Activated CD4-positive, alpha-beta T cell treated with anti-CD3 and anti-CD28 coated beads, Interleukin-2, amount 10 ng/mL, durations not matched to agents 24 days and 14 days (primary cell): ENCODE data around the gene DMAC2. TPM values are rescaled to one million over a fixed set of nuclear protein-coding genes. Genes with fewer than 3 reads are reported as not detected.

ENCODE experiments used
- DNase-seq: peaks from one replicate; pipeline ENCODE4 v3.0.0; 2022
- H3K27ac Mint-ChIP-seq: one replicate; pipeline ENCODE4 v1.8.0; 2022; ENCODE audit warnings: mild to moderate bottlenecking, mixed read lengths
- H3K27me3 Mint-ChIP-seq: one replicate; pipeline ENCODE4 v1.8.0; 2022; ENCODE audit warnings: mixed read lengths
- H3K36me3 Mint-ChIP-seq: one replicate; pipeline ENCODE4 v1.8.0; 2022; ENCODE audit warnings: low read depth, mild to moderate bottlenecking, mixed read lengths
- H3K4me1 Mint-ChIP-seq: one replicate; pipeline ENCODE4 v1.8.0; 2021; ENCODE audit warnings: mixed read lengths
- H3K4me3 Mint-ChIP-seq: one replicate; pipeline ENCODE4 v1.8.0; 2022; ENCODE audit warnings: mild to moderate bottlenecking, moderate library complexity, mixed read lengths
- H3K9me3 Mint-ChIP-seq: one replicate; pipeline ENCODE4 v1.8.0; 2021; ENCODE audit warnings: mixed read lengths
- intact Hi-C: fragments of 100-400 bp; cut with micrococcal nuclease; formaldehyde crosslinking; loops from one replicate; pipeline ENCODE4 v1.15.1; 2023
- total RNA-seq: library from RNA; stranded (reverse); gene quantifications from 2 replicates; pipeline ENCODE4 v1.2.3, GENCODE V29; 2022

Gene DMAC2
- total RNA-seq, 1 donor from 2014 or later, result 58.7 TPM

- H3K27me3 Mint-ChIP-seq, result no peaks in the 10 kb centered on the region
- H3K36me3 Mint-ChIP-seq, result peaks cover 5% of the 10 kb centered on the region
- H3K4me3 Mint-ChIP-seq, result no peak overlapping the region
- H3K27ac Mint-ChIP-seq, result no peak overlapping the region
- intact Hi-C loops, result no loop called here
- H3K9me3 Mint-ChIP-seq, result no peaks in the 10 kb centered on the region
- H3K4me1 Mint-ChIP-seq, result peaks cover 5% of the 10 kb centered on the region
- no peak for DNase-seq
These were observed 31.5 kb downstream of the DMAC2 start for GRCh38 chr19:41408256-41408655.

GRCh38 chr19:41407271-41407670 lies 32.4 kb downstream of the DMAC2 start:
- intact Hi-C loops, result no loop called here
- Mint-ChIP-seq H3K27ac (no peak overlapping the region), H3K36me3 (peaks cover 3% of the 10 kb centered on the region), H3K27me3 (no peaks in the 10 kb centered on the region), H3K4me1 (peaks cover 5% of the 10 kb centered on the region), H3K4me3 (no peak overlapping the region), H3K9me3 (no peaks in the 10 kb centered on the region)
- no peak for DNase-seq

GRCh38 chr19:41405776-41406175 lies 33.9 kb downstream of the DMAC2 start:
- H3K4me1 Mint-ChIP-seq, result peaks cover 9% of the 10 kb centered on the region
- H3K27me3 Mint-ChIP-seq, result no peaks in the 10 kb centered on the region
- DNase-seq, result no peak
- no peaks in the 10 kb centered on the region for H3K36me3 Mint-ChIP-seq
- no peak overlapping the region for H3K4me3 Mint-ChIP-seq
- no peak overlapping the region for H3K27ac Mint-ChIP-seq
- intact Hi-C loops, result no loop called here
- no peaks in the 10 kb centered on the region for H3K9me3 Mint-ChIP-seq

- H3K4me3 Mint-ChIP-seq, result no peak overlapping the region
- peaks cover 15% of the 10 kb centered on the region for H3K4me1 Mint-ChIP-seq
- intact Hi-C loops, result no loop called here
- H3K9me3 Mint-ChIP-seq, result no peaks in the 10 kb centered on the region
- no peaks in the 10 kb centered on the region for H3K36me3 Mint-ChIP-seq
- no peak for DNase-seq
- H3K27ac Mint-ChIP-seq, result no peak overlapping the region
- no peaks in the 10 kb centered on the region for H3K27me3 Mint-ChIP-seq
These were observed 36.3 kb downstream of the DMAC2 start for GRCh38 chr19:41403181-41403970.

GRCh38 chr19:41402010-41402409 lies 37.7 kb downstream of the DMAC2 start:
- H3K36me3 Mint-ChIP-seq, result peaks cover 5% of the 10 kb centered on the region
- H3K9me3 Mint-ChIP-seq, result no peaks in the 10 kb centered on the region
- H3K27me3 Mint-ChIP-seq, result no peaks in the 10 kb centered on the region
- no peak for DNase-seq
- intact Hi-C loops, result no loop called here
- no peak overlapping the region for H3K4me3 Mint-ChIP-seq
- peaks cover 28% of the 10 kb centered on the region for H3K4me1 Mint-ChIP-seq
- H3K27ac Mint-ChIP-seq, result no peak overlapping the region

GRCh38 chr19:41401483-41401882 lies 38.2 kb downstream of the DMAC2 start:
- Mint-ChIP-seq H3K9me3 (no peaks in the 10 kb centered on the region), H3K36me3 (peaks cover 6% of the 10 kb centered on the region), H3K27me3 (no peaks in the 10 kb centered on the region), H3K4me3 (no peak overlapping the region), H3K4me1 (peaks cover 29% of the 10 kb centered on the region), H3K27ac (no peak overlapping the region)
- intact Hi-C loops, result no loop called here
- DNase-seq, result no peak

- no peaks in the 10 kb centered on the region for H3K9me3 Mint-ChIP-seq
- no peaks in the 10 kb centered on the region for H3K27me3 Mint-ChIP-seq
- peaks cover 39% of the 10 kb centered on the region for H3K4me1 Mint-ChIP-seq
- peak overlapping the region; percentile 53 for H3K27ac Mint-ChIP-seq
- intact Hi-C loops, result loop anchor here (5.0 kb wide), 1 partner anchor 787 kb away; no protein-coding TSS in a partner anchor
- H3K4me3 Mint-ChIP-seq, result peak overlapping the region; percentile 68
- DNase-seq, result no peak
- peaks cover 15% of the 10 kb centered on the region for H3K36me3 Mint-ChIP-seq
These were observed 40.2 kb downstream of the DMAC2 start for GRCh38 chr19:41399525-41399924.

GRCh38 chr19:41399091-41399490 lies 40.6 kb downstream of the DMAC2 start:
- no peak overlapping the region for H3K27ac Mint-ChIP-seq
- no peak for DNase-seq

GRCh38 chr19:41398598-41398997 lies 41.1 kb downstream of the DMAC2 start:
- peaks cover 39% of the 10 kb centered on the region for H3K4me1 Mint-ChIP-seq
- intact Hi-C loops, result loop anchor here (5.0 kb wide), 1 partner anchor 786 kb away; no protein-coding TSS in a partner anchor
- H3K4me3 Mint-ChIP-seq, result peak overlapping the region; percentile 99
- peaks cover 15% of the 10 kb centered on the region for H3K36me3 Mint-ChIP-seq
- no peaks in the 10 kb centered on the region for H3K9me3 Mint-ChIP-seq
- H3K27me3 Mint-ChIP-seq, result no peaks in the 10 kb centered on the region
- no peak overlapping the region for H3K27ac Mint-ChIP-seq
- DNase-seq, result no peak

More at GRCh38 chr19:41399091-41399490, 40.6 kb downstream of the DMAC2 start:
- H3K36me3 Mint-ChIP-seq, result peaks cover 15% of the 10 kb centered on the region
- peaks cover 39% of the 10 kb centered on the region for H3K4me1 Mint-ChIP-seq
- peak overlapping the region; percentile 99 for H3K4me3 Mint-ChIP-seq
- intact Hi-C loops, result loop anchor here (5.0 kb wide), 1 partner anchor 787 kb away; no protein-coding TSS in a partner anchor
- no peaks in the 10 kb centered on the region for H3K27me3 Mint-ChIP-seq
- no peaks in the 10 kb centered on the region for H3K9me3 Mint-ChIP-seq

- DNase-seq, result no peak
- Mint-ChIP-seq H3K9me3 (no peaks in the 10 kb centered on the region), H3K36me3 (peaks cover 15% of the 10 kb centered on the region), H3K27me3 (no peaks in the 10 kb centered on the region), H3K4me3 (peak overlapping the region; percentile 99), H3K4me1 (peaks cover 39% of the 10 kb centered on the region), H3K27ac (peak overlapping the region; percentile 100)
- intact Hi-C loops, result loop anchor here (5.0 kb wide), 1 partner anchor 786 kb away; no protein-coding TSS in a partner anchor
These were observed 41.7 kb downstream of the DMAC2 start for GRCh38 chr19:41398050-41398418.

GRCh38 chr19:41397086-41398049 lies 42.3 kb downstream of the DMAC2 start, which contains the start of the genes BCKDHA and EXOSC5:
Gene BCKDHA, plus strand, starts transcription at chr19:41397818. Its CDS starts 10 bp downstream, at chr19:41397828.
Gene EXOSC5, minus strand, starts transcription at chr19:41397359. Its CDS starts 31 bp downstream, at chr19:41397328.
- peak; percentile 100 for DNase-seq
- Mint-ChIP-seq H3K27ac (peak within 1 kb of the TSS; percentile 100), H3K27me3 (no peaks in the 10 kb centered on the region), H3K9me3 (no peaks in the 10 kb centered on the region), H3K4me1 (peaks cover 39% of the 10 kb centered on the region), H3K4me3 (peak within 1 kb of the TSS; percentile 99), H3K36me3 (peaks cover 17% of the 10 kb centered on the region)
- intact Hi-C loops, result loop anchor here (1.0 to 5.0 kb wide), 5 partner anchors 33 to 785 kb away; partner anchors contain the start of genes B9D2, DMAC2 and HNRNPUL1

- H3K36me3 Mint-ChIP-seq, result peaks cover 25% of the 10 kb centered on the region
- DNase-seq, result no peak
- peaks cover 36% of the 10 kb centered on the region for H3K4me1 Mint-ChIP-seq
- no peaks in the 10 kb centered on the region for H3K27me3 Mint-ChIP-seq
- H3K4me3 Mint-ChIP-seq, result peak overlapping the region; percentile 99
- intact Hi-C loops, result loop anchor here (5.0 kb wide), 1 partner anchor 783 kb away; no protein-coding TSS in a partner anchor
- H3K9me3 Mint-ChIP-seq, result no peaks in the 10 kb centered on the region
- H3K27ac Mint-ChIP-seq, result peak overlapping the region; percentile 10
These were observed 44.4 kb downstream of the DMAC2 start for GRCh38 chr19:41395355-41395754.

GRCh38 chr19:41392775-41393174 lies 46.9 kb downstream of the DMAC2 start:
- H3K4me1 Mint-ChIP-seq, result peaks cover 19% of the 10 kb centered on the region
- no peak for DNase-seq
- H3K36me3 Mint-ChIP-seq, result peaks cover 32% of the 10 kb centered on the region
- no peak overlapping the region for H3K27ac Mint-ChIP-seq
- no peak overlapping the region for H3K4me3 Mint-ChIP-seq
- no peaks in the 10 kb centered on the region for H3K9me3 Mint-ChIP-seq
- intact Hi-C loops, result no loop called here
- no peaks in the 10 kb centered on the region for H3K27me3 Mint-ChIP-seq
